ENCODE measurements around the gene COPG1. TPM values are rescaled to one million over a fixed set of nuclear protein-coding genes. Genes with fewer than 3 reads are reported as not detected.

The COPG1 gene
- total RNA-seq, 1 experiment from 2014 or later = 124 TPM

DNA sequence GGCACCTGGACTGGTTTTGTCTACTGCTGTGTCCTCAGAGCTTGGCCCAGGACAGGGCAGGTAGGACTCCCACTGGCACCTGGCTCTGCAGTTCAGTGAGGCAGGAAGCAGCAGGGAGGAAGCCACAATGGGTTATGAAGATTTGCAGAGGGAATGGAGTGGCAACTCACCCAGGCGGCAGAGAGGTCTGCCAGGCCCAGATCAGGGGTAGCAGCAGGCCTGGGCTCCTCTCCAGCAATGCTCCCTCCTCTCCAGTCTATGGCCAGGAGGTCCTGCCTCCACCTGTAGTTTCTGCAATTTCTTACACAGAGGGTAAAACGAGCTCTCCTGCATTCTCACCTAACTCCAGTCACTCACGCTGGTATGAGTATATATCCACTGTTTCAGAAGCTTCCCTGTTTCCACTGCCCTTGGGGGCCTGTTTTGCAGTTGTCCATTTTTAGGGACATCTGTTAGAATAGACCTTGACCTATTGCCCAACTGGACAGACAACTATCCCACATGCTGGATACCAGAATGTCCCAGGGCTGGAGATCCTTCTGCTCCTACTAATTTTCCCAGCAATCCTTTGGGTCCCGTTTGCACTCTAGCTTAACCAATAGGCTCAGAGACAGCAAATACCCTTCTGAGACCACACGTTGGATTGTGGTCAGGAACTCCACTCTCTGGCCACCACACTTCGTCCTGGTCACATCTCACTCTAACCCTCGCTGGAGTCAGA is 64.4 kb downstream of the COPG1 start:
- H3K4me3 ChIP-seq (ENCODE audit: low read length) = peak overlapping the region; percentile 86; the same call in 1 of the 2 replicates
- H3F3A ChIP-seq (ENCODE audit: low read length, unreplicated experiment) = peaks cover 5% of the 10 kb centered on the region
- BruUV-seq (replicated peaks) = no TSS peak
- intact Hi-C loops (cut with micrococcal nuclease) = loop anchor here (5.0 kb wide), 1 partner anchor 37 kb away; the partner anchor contains the start of gene HMCES
- CTCF ChIA-PET = no interaction called here
- no peak overlapping the region for H3K9ac ChIP-seq (ENCODE audit: low read length)
- H3K36me3 ChIP-seq (ENCODE audit: low read depth, low read length) = no peaks in the 10 kb centered on the region
- H3K27me3 ChIP-seq (ENCODE audit: low read length) = no peaks in the 10 kb centered on the region
- H3K4me1 ChIP-seq (ENCODE audit: insufficient read depth, low read length) = peaks cover 10% of the 10 kb centered on the region
- POLR2A ChIA-PET (ENCODE audit: unreplicated experiment) = no interaction called here
- no peaks in the 10 kb centered on the region for H3K9me3 ChIP-seq (ENCODE audit: low read length)
- TF ChIP-seq, protein P1, sequence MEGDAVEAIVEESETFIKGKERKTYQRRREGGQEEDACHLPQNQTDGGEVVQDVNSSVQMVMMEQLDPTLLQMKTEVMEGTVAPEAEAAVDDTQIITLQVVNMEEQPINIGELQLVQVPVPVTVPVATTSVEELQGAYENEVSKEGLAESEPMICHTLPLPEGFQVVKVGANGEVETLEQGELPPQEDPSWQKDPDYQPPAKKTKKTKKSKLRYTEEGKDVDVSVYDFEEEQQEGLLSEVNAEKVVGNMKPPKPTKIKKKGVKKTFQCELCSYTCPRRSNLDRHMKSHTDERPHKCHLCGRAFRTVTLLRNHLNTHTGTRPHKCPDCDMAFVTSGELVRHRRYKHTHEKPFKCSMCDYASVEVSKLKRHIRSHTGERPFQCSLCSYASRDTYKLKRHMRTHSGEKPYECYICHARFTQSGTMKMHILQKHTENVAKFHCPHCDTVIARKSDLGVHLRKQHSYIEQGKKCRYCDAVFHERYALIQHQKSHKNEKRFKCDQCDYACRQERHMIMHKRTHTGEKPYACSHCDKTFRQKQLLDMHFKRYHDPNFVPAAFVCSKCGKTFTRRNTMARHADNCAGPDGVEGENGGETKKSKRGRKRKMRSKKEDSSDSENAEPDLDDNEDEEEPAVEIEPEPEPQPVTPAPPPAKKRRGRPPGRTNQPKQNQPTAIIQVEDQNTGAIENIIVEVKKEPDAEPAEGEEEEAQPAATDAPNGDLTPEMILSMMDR (conservative IDR thresholded peaks at IDR 0.05; ENCODE audit: low read depth, low read length) = no peak
- no peak for TF ChIP-seq EZH2phosphoT487 (IDR thresholded peaks at IDR 0.05; ENCODE audit: borderline replicate concordance, low read length)
- TF ChIP-seq EZH2 (IDR thresholded peaks at IDR 0.05; ENCODE audit: low read length, unreplicated experiment) = no peak
- no peak overlapping the region for H3K27ac ChIP-seq (ENCODE audit: low read length)
- 0 out of 2 replicates have a peak, but pooled peaks cover 3% of the 10 kb centered on the region for H4K20me1 ChIP-seq (ENCODE audit: low read length)
- H3K79me2 ChIP-seq (ENCODE audit: low read length) = peaks cover 8% of the 10 kb centered on the region
- no peak overlapping the region for H2AFZ ChIP-seq (ENCODE audit: low read length)
- DNase-seq (peak; percentile 23), ATAC-seq (no peak)
- H3K4me2 ChIP-seq (ENCODE audit: low read length) = peak overlapping the region; percentile 88
- H3K9me2 ChIP-seq (replicated peaks; ENCODE audit: low read length) = no peaks in the 10 kb centered on the region

DNA sequence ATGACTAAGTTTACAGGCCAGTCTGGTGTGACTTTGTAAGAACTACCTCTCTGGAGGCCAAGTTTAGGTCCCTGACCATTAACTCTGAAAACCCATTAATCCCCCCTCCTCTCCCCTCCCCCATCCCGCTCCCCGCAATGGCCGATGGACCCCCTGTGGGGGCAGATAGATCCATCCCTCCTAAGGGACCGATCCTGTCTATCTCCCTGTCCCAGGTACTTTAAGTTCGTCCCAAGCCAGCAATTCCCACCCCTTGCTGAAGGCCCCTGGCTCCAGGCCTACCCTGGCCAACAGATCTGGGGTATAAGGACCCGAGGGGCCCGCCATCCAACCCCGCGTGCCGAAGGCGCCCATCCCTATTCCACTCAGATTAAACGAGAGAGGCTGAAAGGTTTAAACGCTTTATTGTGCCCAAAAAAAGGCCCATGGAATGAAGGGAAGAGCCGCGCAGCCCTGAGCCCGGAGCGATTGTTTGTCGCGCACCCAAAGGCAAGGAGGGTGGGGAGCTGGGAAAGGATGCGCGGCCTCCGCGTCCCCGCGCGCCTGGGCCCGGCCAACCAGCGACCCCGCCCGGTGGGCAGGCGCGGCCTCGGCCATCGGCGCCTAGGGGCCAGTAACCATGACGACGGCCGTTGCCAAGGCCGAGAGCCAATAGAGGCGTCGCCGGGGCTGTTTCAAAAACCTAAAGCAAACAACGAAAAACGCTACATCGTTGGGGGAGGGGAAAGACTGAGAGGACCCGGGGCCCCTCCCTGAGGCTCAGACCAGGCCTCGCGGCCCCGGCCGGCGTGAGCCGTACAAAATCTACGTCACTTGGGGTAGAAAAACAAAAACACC is 65.2 kb downstream of the COPG1 start:
- BruUV-seq (replicated peaks) = no TSS peak
- no peak overlapping the region for H2AFZ ChIP-seq (ENCODE audit: low read length)
- ATAC-seq (peak; percentile 35), DNase-seq (peak; percentile 79)
- peak overlapping the region; percentile 87 for H3K9ac ChIP-seq (ENCODE audit: low read length)
- H3K9me2 ChIP-seq (replicated peaks; ENCODE audit: low read length) = no peaks in the 10 kb centered on the region
- intact Hi-C loops (cut with micrococcal nuclease) = loop anchor here (5.0 kb wide), 1 partner anchor 37 kb away; the partner anchor contains the start of gene HMCES
- no peak overlapping the region for H3K27ac ChIP-seq (ENCODE audit: low read length)
- H3K79me2 ChIP-seq (ENCODE audit: low read length) = peaks cover 8% of the 10 kb centered on the region
- H3F3A ChIP-seq (ENCODE audit: low read length, unreplicated experiment) = peaks cover 5% of the 10 kb centered on the region
- ChIA-PET CTCF (no interaction called here), POLR2A (ENCODE audit: unreplicated experiment) (no interaction called here)
- H4K20me1 ChIP-seq (ENCODE audit: low read length) = 0 out of 2 replicates have a peak, but pooled peaks cover 3% of the 10 kb centered on the region
- H3K9me3 ChIP-seq (ENCODE audit: low read length) = no peaks in the 10 kb centered on the region
- TF ChIP-seq EZH2 (IDR thresholded peaks at IDR 0.05; ENCODE audit: low read length, unreplicated experiment) = no peak
- no peak for TF ChIP-seq EZH2phosphoT487 (IDR thresholded peaks at IDR 0.05; ENCODE audit: borderline replicate concordance, low read length)
- TF ChIP-seq, protein P1 (conservative IDR thresholded peaks at IDR 0.05; ENCODE audit: low read depth, low read length) = no peak
- H3K4me2 ChIP-seq (ENCODE audit: low read length) = peak overlapping the region; percentile 88
- no peaks in the 10 kb centered on the region for H3K27me3 ChIP-seq (ENCODE audit: low read length)
- H3K4me1 ChIP-seq (ENCODE audit: insufficient read depth, low read length) = peaks cover 10% of the 10 kb centered on the region
- H3K36me3 ChIP-seq (ENCODE audit: low read depth, low read length) = no peaks in the 10 kb centered on the region
- peak overlapping the region; percentile 86 for H3K4me3 ChIP-seq (ENCODE audit: low read length)
